ENCODE results near the gene CREB3L2.

CREB3L2 gene

GRCh38 chr7:137888241-137888640 lies 113.6 kb downstream of the CREB3L2 start:
- Histone ChIP-seq H3K27ac (no peak overlapping the region), H3K4me3 (no peak overlapping the region)

- H3K4me3 ChIP-seq: no peak overlapping the region
Observed at GRCh38 chr7:137886746-137887145, 115.1 kb downstream of the CREB3L2 start.

GRCh38 chr7:137886281-137886680 lies 115.6 kb downstream of the CREB3L2 start:
- peak overlapping the region in 10 of 21 experiments; percentile 8 to 67 (median 28) for H3K27ac ChIP-seq
- no peak overlapping the region for H3K4me3 ChIP-seq

More at GRCh38 chr7:137886746-137887145, 115.1 kb downstream of the CREB3L2 start:
- peak overlapping the region in 4 of 21 experiments; percentile 12 to 61 (median 36) for H3K27ac ChIP-seq

GRCh38 chr7:137885678-137886077 lies 116.2 kb downstream of the CREB3L2 start:
- Histone ChIP-seq H3K4me3 (no peak overlapping the region), H3K27ac (peak overlapping the region in 6 of 21 experiments; percentile 8 to 67 (median 44))

- Histone ChIP-seq H3K27ac (peak overlapping the region in 3 of 21 experiments; percentile 14 to 58 (median 56)), H3K4me3 (no peak overlapping the region)
Observed at GRCh38 chr7:137882806-137883205, 119.1 kb downstream of the CREB3L2 start.

GRCh38 chr7:137882261-137882668 lies 119.6 kb downstream of the CREB3L2 start:
- no peak overlapping the region for H3K4me3 ChIP-seq
- H3K27ac ChIP-seq: peak overlapping the region in 5 of 21 experiments; percentile 6 to 58 (median 39)

- Histone ChIP-seq H3K27ac (peak overlapping the region in 4 of 21 experiments; percentile 6 to 58 (median 34)), H3K4me3 (no peak overlapping the region)
Observed at GRCh38 chr7:137881607-137882260, 120.2 kb downstream of the CREB3L2 start.

GRCh38 chr7:137880432-137880831 lies 121.5 kb downstream of the CREB3L2 start:
- Histone ChIP-seq H3K4me3 (no peak overlapping the region), H3K27ac (peak overlapping the region in 15 of 21 experiments; percentile 5 to 77 (median 58))

GRCh38 chr7:137879357-137880158 lies 122.3 kb downstream of the CREB3L2 start:
- peak overlapping the region in 18 of 21 experiments; percentile 5 to 77 (median 59) for H3K27ac ChIP-seq
- H3K4me3 ChIP-seq: no peak overlapping the region

GRCh38 chr7:137878333-137878961 lies 123.4 kb downstream of the CREB3L2 start:
- Histone ChIP-seq H3K4me3 (no peak overlapping the region), H3K27ac (peak overlapping the region in 18 of 21 experiments; percentile 5 to 71 (median 49))

GRCh38 chr7:137877027-137877675 lies 124.7 kb downstream of the CREB3L2 start:
- H3K27ac ChIP-seq: no peak overlapping the region
- no peak overlapping the region for H3K4me3 ChIP-seq

GRCh38 chr7:137875746-137876145 lies 126.1 kb downstream of the CREB3L2 start:
- Histone ChIP-seq H3K27ac (peak overlapping the region in 2 of 21 experiments; percentile 15 to 30), H3K4me3 (no peak overlapping the region)

- Histone ChIP-seq H3K4me3 (no peak overlapping the region), H3K27ac (peak overlapping the region in 16 of 21 experiments; percentile 9 to 84 (median 60))
Observed at GRCh38 chr7:137873979-137874777, 127.7 kb downstream of the CREB3L2 start.

GRCh38 chr7:137873524-137873923 lies 128.4 kb downstream of the CREB3L2 start:
- H3K4me3 ChIP-seq: no peak overlapping the region
- H3K27ac ChIP-seq: peak overlapping the region in 16 of 21 experiments; percentile 9 to 84 (median 60)

- peak overlapping the region in 4 of 21 experiments; percentile 47 to 63 (median 53) for H3K27ac ChIP-seq
- H3K4me3 ChIP-seq: no peak overlapping the region
Observed at GRCh38 chr7:137871170-137871915, 130.5 kb downstream of the CREB3L2 start.

- no peak overlapping the region for H3K27ac ChIP-seq
Observed at GRCh38 chr7:137870684-137871083, 131.2 kb downstream of the CREB3L2 start.

GRCh38 chr7:137870078-137870477 lies 131.8 kb downstream of the CREB3L2 start:
- Histone ChIP-seq H3K27ac (no peak overlapping the region), H3K4me3 (no peak overlapping the region)

More at GRCh38 chr7:137870684-137871083, 131.2 kb downstream of the CREB3L2 start:
- H3K4me3 ChIP-seq: no peak overlapping the region

GRCh38 chr7:137869260-137869659 lies 132.6 kb downstream of the CREB3L2 start:
- Histone ChIP-seq H3K27ac (no peak overlapping the region), H3K4me3 (no peak overlapping the region)

All from skin epidermis (tissue), 12 donors.